ENCODE measurements around the gene CEP131.

GRCh38 chr17:81167638-81168037 is 55.1 kb downstream of the CEP131 start:
- no peak for TF ChIP-seq CTCF (IDR thresholded peaks at IDR 0.05; ENCODE audit: low read length)
- TF ChIP-seq EZH2 (optimal IDR thresholded peaks at IDR 0.05; ENCODE audit: low read depth, low read length): no peak
